Keratinocyte (primary cell): ENCODE measurements around the gene PHACTR1. TPM values are rescaled to one million over a fixed set of nuclear protein-coding genes. Genes with fewer than 3 reads are reported as not detected.

Source experiments
- DNase-seq: peaks from one replicate; pipeline ENCODE4 v3.0.0-alpha.2; 2011; ENCODE audit warnings: low read depth, missing footprints, low spot score
- FAIRE-seq: peaks from 2 replicates; lab custom pipeline; 2011; peaks lifted over from hg19 to GRCh38; lab: Jason Lieb, UNC
- H2AFZ ChIP-seq: 2 replicates; pipeline ENCODE4 v1.6.0; 2012; ENCODE audit warnings: low read length, control low read depth, inconsistent platforms; ENCODE audit not compliant: control insufficient read depth
- H3K27ac ChIP-seq: 2 replicates; pipeline ENCODE4 v1.5.1; 2011; ENCODE audit warnings: low read length; ENCODE audit not compliant: control insufficient read depth, insufficient read depth
- H3K27me3 ChIP-seq: 3 replicates; pipeline ENCODE4 v1.6.0; 2011; ENCODE audit warnings: low read length; ENCODE audit not compliant: control insufficient read depth, insufficient read depth; ENCODE audit errors: extremely low read depth
- H3K36me3 ChIP-seq, 2 experiments: 2 replicates in 1 of 2; 3 replicates in 1 of 2; pipeline ENCODE4 v1.5.1; 2011; ENCODE audit warnings: low read length in 2 of 2, mild to moderate bottlenecking in 1 of 2; ENCODE audit not compliant: control insufficient read depth in 2 of 2, insufficient read depth in 2 of 2; ENCODE audit errors: extremely low read depth in 1 of 2
- H3K4me1 ChIP-seq: 3 replicates; pipeline ENCODE4 v1.5.1; 2011; ENCODE audit warnings: low read length; ENCODE audit not compliant: control insufficient read depth, insufficient read depth; ENCODE audit errors: extremely low read depth
- H3K4me2 ChIP-seq: 3 replicates; pipeline ENCODE4 v1.6.0; 2011; ENCODE audit warnings: low read depth, low read length; ENCODE audit not compliant: control insufficient read depth, insufficient read depth; ENCODE audit errors: extremely low read depth
- H3K4me3 ChIP-seq, 3 experiments: fragments of 200-600 bp in 1 of 3; sonication (generic) in 1 of 3; 2 replicates in 2 of 3; 3 replicates in 1 of 3; pipeline ENCODE4 v1.5.1; 2011 to 2016; ENCODE audit warnings: low read length in 3 of 3, mild to moderate bottlenecking in 3 of 3, control low read depth in 2 of 3, inconsistent platforms in 1 of 3, low read depth in 1 of 3, mixed read lengths in 1 of 3, mixed run types in 1 of 3, moderate library complexity in 1 of 3; ENCODE audit not compliant: control insufficient read depth in 2 of 3, insufficient read depth in 2 of 3; ENCODE audit errors: extremely low read depth in 1 of 3
- H3K79me2 ChIP-seq: 2 replicates; pipeline ENCODE4 v1.6.0; 2012; ENCODE audit warnings: low read length; ENCODE audit not compliant: control insufficient read depth, insufficient read depth
- H3K9ac ChIP-seq: 3 replicates; pipeline ENCODE4 v1.6.0; 2011; ENCODE audit warnings: low read length; ENCODE audit not compliant: control insufficient read depth, insufficient read depth; ENCODE audit errors: extremely low read depth
- H3K9me1 ChIP-seq: 3 replicates; pipeline ENCODE4 v1.6.0; 2011; ENCODE audit warnings: low read length; ENCODE audit not compliant: control insufficient read depth, insufficient read depth; ENCODE audit errors: extremely low read depth
- H3K9me3 ChIP-seq: 2 replicates; pipeline ENCODE4 v1.5.1; 2012; ENCODE audit warnings: low read depth, low read length; ENCODE audit not compliant: control insufficient read depth
- H4K20me1 ChIP-seq: 3 replicates; pipeline ENCODE4 v1.6.0; 2011; ENCODE audit warnings: low read length; ENCODE audit not compliant: control insufficient read depth, insufficient read depth; ENCODE audit errors: extremely low read depth
- EZH2 ChIP-seq: IDR thresholded peaks from one replicate; pipeline ENCODE4 v1.6.1; 2012; ENCODE audit warnings: inconsistent platforms, mild to moderate bottlenecking, low read length, moderate library complexity
- dilution Hi-C: fragments of 300-500 bp; cut with MboI; formaldehyde crosslinking; loops from one replicate; pipeline ENCODE4 v1.7.0; 2020; ENCODE audit warnings: low sequenced_read_pairs; ENCODE audit not compliant: extremely low pct_ligation_motif_present
- polyA plus RNA-seq, 5 experiments: library from polyadenylated mRNA; depleted of rRNA in 3 of 5; stranded (reverse) in 3 of 5; stranded (forward) in 1 of 5; unstranded in 1 of 5; fragments of >200 nt; gene quantifications; 1 replicate in 1 of 5; 2 replicates in 3 of 5; 3 replicates in 1 of 5; pipeline versions ENCODE4 v1.2.1 to v1.2.3, GENCODE V29; 2011 to 2012; ENCODE audit warnings: missing spikeins in 2 of 5, low read depth in 1 of 5, low replicate concordance in 1 of 5
- TF ChIP-seq, protein P1 (sequence below), 3 experiments: IDR thresholded peaks in 1 of 3; conservative IDR thresholded peaks in 1 of 3; optimal IDR thresholded peaks in 1 of 3; 2 replicates in 2 of 3; 3 replicates in 1 of 3; pipeline versions ENCODE3 to v1.5.1; 2011; ENCODE audit warnings: low read length in 3 of 3, mild to moderate bottlenecking in 3 of 3, moderate library complexity in 2 of 3, control low read depth in 1 of 3, inconsistent platforms in 1 of 3; ENCODE audit not compliant: insufficient read depth in 2 of 3; ENCODE audit errors: extremely low read depth in 1 of 3

PHACTR1 gene
- polyA plus RNA-seq, 1 donor (not counting 4 experiments of a cell fraction or from before 2014, with no cell fraction given) = 0.22 TPM

DNA sequence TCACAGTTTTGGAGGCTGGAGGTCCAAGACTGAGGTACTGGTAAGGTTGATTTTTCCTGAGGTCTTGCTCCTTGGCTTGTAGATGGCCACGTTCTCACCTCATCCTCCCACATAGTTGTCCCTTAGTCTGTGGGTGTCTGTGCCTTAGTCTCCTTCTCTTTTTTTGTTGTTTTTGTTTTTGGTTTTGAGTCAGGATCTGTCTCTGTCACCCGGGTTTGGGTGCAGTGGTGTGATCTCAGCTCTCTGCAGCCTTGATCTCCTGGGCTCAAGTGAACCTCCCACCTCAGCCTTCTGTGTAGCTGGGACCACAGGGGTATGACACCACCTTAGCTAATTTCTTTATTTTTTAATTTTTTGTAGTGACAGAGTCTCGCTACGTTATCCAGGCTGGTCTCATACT lies 245.2 kb downstream of the PHACTR1 start:
- DNase-seq = no peak
- H3K27me3 ChIP-seq = no peaks in the 10 kb centered on the region
- H3K4me2 ChIP-seq = no peak overlapping the region
- FAIRE-seq = no peak
- H3K9ac ChIP-seq = no peak overlapping the region
- no peaks in the 10 kb centered on the region for H3K79me2 ChIP-seq
- H2AFZ ChIP-seq = no peak overlapping the region
- H4K20me1 ChIP-seq = no peaks in the 10 kb centered on the region
- peaks cover 19% of the 10 kb centered on the region for H3K4me1 ChIP-seq
- no peaks in the 10 kb centered on the region for H3K36me3 ChIP-seq
- H3K9me1 ChIP-seq = no peaks in the 10 kb centered on the region
- TF ChIP-seq EZH2 = no peak
- TF ChIP-seq, protein P1, sequence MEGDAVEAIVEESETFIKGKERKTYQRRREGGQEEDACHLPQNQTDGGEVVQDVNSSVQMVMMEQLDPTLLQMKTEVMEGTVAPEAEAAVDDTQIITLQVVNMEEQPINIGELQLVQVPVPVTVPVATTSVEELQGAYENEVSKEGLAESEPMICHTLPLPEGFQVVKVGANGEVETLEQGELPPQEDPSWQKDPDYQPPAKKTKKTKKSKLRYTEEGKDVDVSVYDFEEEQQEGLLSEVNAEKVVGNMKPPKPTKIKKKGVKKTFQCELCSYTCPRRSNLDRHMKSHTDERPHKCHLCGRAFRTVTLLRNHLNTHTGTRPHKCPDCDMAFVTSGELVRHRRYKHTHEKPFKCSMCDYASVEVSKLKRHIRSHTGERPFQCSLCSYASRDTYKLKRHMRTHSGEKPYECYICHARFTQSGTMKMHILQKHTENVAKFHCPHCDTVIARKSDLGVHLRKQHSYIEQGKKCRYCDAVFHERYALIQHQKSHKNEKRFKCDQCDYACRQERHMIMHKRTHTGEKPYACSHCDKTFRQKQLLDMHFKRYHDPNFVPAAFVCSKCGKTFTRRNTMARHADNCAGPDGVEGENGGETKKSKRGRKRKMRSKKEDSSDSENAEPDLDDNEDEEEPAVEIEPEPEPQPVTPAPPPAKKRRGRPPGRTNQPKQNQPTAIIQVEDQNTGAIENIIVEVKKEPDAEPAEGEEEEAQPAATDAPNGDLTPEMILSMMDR (optimal IDR thresholded peaks at IDR 0.05 in 1 of 3, IDR thresholded peaks at IDR 0.05 in 1 of 3, conservative IDR thresholded peaks at IDR 0.05 in 1 of 3; ENCODE audit: extremely low read depth in 1 of 3, insufficient read depth in 2 of 3, low read length in 3 of 3) = no peak
- H3K4me3 ChIP-seq = no peak overlapping the region
- no peak overlapping the region for H3K27ac ChIP-seq
- no peaks in the 10 kb centered on the region for H3K9me3 ChIP-seq
- dilution Hi-C loops = no loop called here

DNA sequence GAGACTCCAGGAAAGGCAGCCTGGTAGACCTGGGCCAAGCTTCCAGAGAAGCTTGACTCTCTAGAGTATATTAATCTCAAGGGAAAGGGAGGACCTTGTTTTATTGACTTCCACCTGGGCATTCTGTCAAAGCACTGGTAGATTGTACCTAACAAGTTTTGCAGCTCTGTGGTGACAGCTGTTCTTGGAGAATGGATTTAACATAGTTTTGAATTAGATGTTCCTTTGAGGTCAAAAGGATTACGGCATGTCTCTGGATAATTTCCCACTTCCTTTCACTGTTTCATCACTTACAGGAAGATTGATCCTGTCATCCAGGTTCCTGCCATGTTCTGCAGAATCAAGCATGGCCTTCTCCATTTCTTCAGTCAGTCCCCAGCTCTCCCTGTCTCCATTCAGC lies 246.0 kb downstream of the PHACTR1 start:
- Histone ChIP-seq H3K4me1 (peaks cover 18% of the 10 kb centered on the region), H3K27me3 (no peaks in the 10 kb centered on the region), H3K4me3 (no peak overlapping the region), H3K9ac (no peak overlapping the region), H3K9me1 (no peaks in the 10 kb centered on the region), H3K9me3 (no peaks in the 10 kb centered on the region), H4K20me1 (no peaks in the 10 kb centered on the region), H3K27ac (no peak overlapping the region), H2AFZ (peak overlapping the region; percentile 53), H3K36me3 (no peaks in the 10 kb centered on the region), H3K4me2 (no peak overlapping the region), H3K79me2 (no peaks in the 10 kb centered on the region)
- no peak for TF ChIP-seq EZH2
- TF ChIP-seq, protein P1 (optimal IDR thresholded peaks at IDR 0.05 in 1 of 3, IDR thresholded peaks at IDR 0.05 in 1 of 3, conservative IDR thresholded peaks at IDR 0.05 in 1 of 3; ENCODE audit: extremely low read depth in 1 of 3, insufficient read depth in 2 of 3, low read length in 3 of 3) = no peak
- no peak for DNase-seq
- FAIRE-seq = no peak
- dilution Hi-C loops = no loop called here
